Immature natural killer cell (primary cell): ENCODE measurements around the gene FOXM1. TPM values are rescaled to one million over a fixed set of nuclear protein-coding genes. Genes with fewer than 3 reads are reported as not detected.
A peak's percentile ranks its signal among the peaks of the same experiment; 100 is the strongest.

ENCODE experiments used
- DNase-seq, 3 donors: peaks; one replicate each; pipeline ENCODE4 v3.0.0; 2022; ENCODE audit warnings: mixed read lengths in 1 of 3
- H3K27ac Mint-ChIP-seq, 6 donors: one replicate each; pipeline ENCODE4 v1.8.0; 2020; ENCODE audit warnings: mixed read lengths in 6 of 6, mild to moderate bottlenecking in 5 of 6, inconsistent platforms in 4 of 6, moderate library complexity in 3 of 6
- H3K27me3 Mint-ChIP-seq, 3 donors: one replicate each; pipeline ENCODE4 v1.8.0; 2020 to 2021; ENCODE audit warnings: low read depth in 3 of 3, mild to moderate bottlenecking in 3 of 3, mixed read lengths in 3 of 3, moderate library complexity in 3 of 3, inconsistent platforms in 1 of 3
- H3K36me3 Mint-ChIP-seq, 3 donors: one replicate each; pipeline ENCODE4 v1.8.0; 2020; ENCODE audit warnings: mixed read lengths in 3 of 3, inconsistent platforms in 2 of 3, mild to moderate bottlenecking in 2 of 3
- H3K4me1 Mint-ChIP-seq, 2 donors: one replicate each; pipeline ENCODE4 v1.8.0; 2020; ENCODE audit warnings: inconsistent platforms in 2 of 2, mild to moderate bottlenecking in 2 of 2, mixed read lengths in 2 of 2, moderate library complexity in 1 of 2
- H3K4me3 Mint-ChIP-seq, 5 donors: one replicate each; pipeline ENCODE4 v1.8.0; 2020; ENCODE audit warnings: mild to moderate bottlenecking in 5 of 5, mixed read lengths in 5 of 5, inconsistent platforms in 3 of 5, moderate library complexity in 3 of 5
- H3K9me3 Mint-ChIP-seq, 6 donors: one replicate each; pipeline ENCODE4 v1.8.0; 2020; ENCODE audit warnings: mild to moderate bottlenecking in 6 of 6, mixed read lengths in 6 of 6, inconsistent platforms in 4 of 6, moderate library complexity in 3 of 6
- polyA plus RNA-seq, 3 donors: library from polyadenylated mRNA; unstranded; fragments of 300-500 nt; fragmentation: Illumina TruSeq; gene quantifications; one replicate each; pipeline ENCODE4 v1.2.3, GENCODE V29; 2021

FOXM1 gene
- polyA plus RNA-seq, 3 donors from 2014 or later = 0.43 to 1.2 (median 0.46) TPM

- H3K4me1 Mint-ChIP-seq = no peaks in the 10 kb centered on the region
- no peaks in the 10 kb centered on the region for H3K9me3 Mint-ChIP-seq
- no peak overlapping the region for H3K4me3 Mint-ChIP-seq
- no peak for DNase-seq
- peaks cover 0 to 2% (median 0%) of the 10 kb centered on the region in 3 donors for H3K27me3 Mint-ChIP-seq
- H3K27ac Mint-ChIP-seq = no peak overlapping the region
- peaks cover 15 to 22% (median 21%) of the 10 kb centered on the region in 3 donors for H3K36me3 Mint-ChIP-seq
Observed at GRCh38 chr12:2842948-2843347, 34.0 kb downstream of the FOXM1 start.

GRCh38 chr12:2841056-2841650 lies 35.8 kb downstream of the FOXM1 start:
- Mint-ChIP-seq H3K9me3 (no peaks in the 10 kb centered on the region), H3K27me3 (peaks cover 0 to 3% (median 2%) of the 10 kb centered on the region in 3 donors), H3K4me1 (no peaks in the 10 kb centered on the region), H3K36me3 (peaks cover 16 to 23% (median 20%) of the 10 kb centered on the region in 3 donors), H3K4me3 (no peak overlapping the region), H3K27ac (no peak overlapping the region)
- no peak for DNase-seq

- Mint-ChIP-seq H3K4me3 (no peak overlapping the region), H3K9me3 (no peaks in the 10 kb centered on the region)
Observed at GRCh38 chr12:2836574-2836973, 40.4 kb downstream of the FOXM1 start.

GRCh38 chr12:2835691-2836403 lies 41.1 kb downstream of the FOXM1 start:
- no peak overlapping the region for H3K27ac Mint-ChIP-seq
- no peaks in the 10 kb centered on the region for H3K9me3 Mint-ChIP-seq
- peaks cover 2 to 6% of the 10 kb centered on the region in 2 donors for H3K4me1 Mint-ChIP-seq
- peaks cover 0 to 5% (median 0%) of the 10 kb centered on the region in 3 donors for H3K27me3 Mint-ChIP-seq
- peaks cover 18 to 21% (median 20%) of the 10 kb centered on the region in 3 donors for H3K36me3 Mint-ChIP-seq
- no peak overlapping the region for H3K4me3 Mint-ChIP-seq
- no peak for DNase-seq

More at GRCh38 chr12:2836574-2836973, 40.4 kb downstream of the FOXM1 start:
- Mint-ChIP-seq H3K4me1 (peaks cover 2 to 6% of the 10 kb centered on the region in 2 donors), H3K36me3 (peaks cover 17 to 18% (median 18%) of the 10 kb centered on the region in 3 donors), H3K27me3 (peaks cover 0 to 5% (median 0%) of the 10 kb centered on the region in 3 donors), H3K27ac (no peak overlapping the region)
- no peak for DNase-seq

- DNase-seq = no peak
- H3K4me3 Mint-ChIP-seq = no peak within 1 kb of the TSS
- H3K27me3 Mint-ChIP-seq = peaks cover 0 to 5% (median 1%) of the 10 kb centered on the region in 3 donors
- peak within 1 kb of the TSS in 1 of 6 donors; percentile 57 for H3K27ac Mint-ChIP-seq
- H3K9me3 Mint-ChIP-seq = no peaks in the 10 kb centered on the region
- peaks cover 2 to 6% of the 10 kb centered on the region in 2 donors for H3K4me1 Mint-ChIP-seq
- peaks cover 18 to 23% (median 18%) of the 10 kb centered on the region in 3 donors for H3K36me3 Mint-ChIP-seq
Observed at GRCh38 chr12:2834581-2835491, 42.1 kb downstream of the FOXM1 start, which contains the start of gene NRIP2. Gene NRIP2 (minus strand): TSS chr12:2835035. CDS start chr12:2834983, 52 bp downstream.

- Mint-ChIP-seq H3K9me3 (no peaks in the 10 kb centered on the region), H3K27me3 (peaks cover 0 to 5% (median 1%) of the 10 kb centered on the region in 3 donors), H3K36me3 (peaks cover 15 to 21% (median 18%) of the 10 kb centered on the region in 3 donors), H3K4me3 (no peak overlapping the region), H3K4me1 (peaks cover 2 to 6% of the 10 kb centered on the region in 2 donors), H3K27ac (no peak overlapping the region)
- DNase-seq = no peak
Observed at GRCh38 chr12:2833810-2834209, 43.2 kb downstream of the FOXM1 start.

DNA sequence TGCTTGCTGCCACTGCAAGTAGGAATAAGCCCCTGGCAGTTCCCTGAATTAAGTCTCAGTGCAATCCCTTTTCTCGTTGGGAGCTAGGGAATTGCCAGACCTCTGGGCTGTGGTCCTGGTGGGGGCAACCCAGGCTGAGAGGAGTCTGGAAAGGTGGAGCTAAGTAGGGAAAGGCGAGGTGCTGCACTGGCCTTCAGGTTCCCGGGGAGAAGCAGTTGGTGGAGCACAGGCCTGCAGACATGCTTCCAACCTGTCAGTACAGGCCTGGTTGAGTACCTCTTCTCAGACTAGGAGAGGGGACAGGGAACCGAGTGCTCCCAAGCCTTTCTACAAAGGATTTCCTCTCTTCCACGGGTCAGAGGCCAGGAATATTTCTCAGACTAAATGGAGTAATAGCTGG lies 43.6 kb downstream of the FOXM1 start:
- no peak for DNase-seq

DNA sequence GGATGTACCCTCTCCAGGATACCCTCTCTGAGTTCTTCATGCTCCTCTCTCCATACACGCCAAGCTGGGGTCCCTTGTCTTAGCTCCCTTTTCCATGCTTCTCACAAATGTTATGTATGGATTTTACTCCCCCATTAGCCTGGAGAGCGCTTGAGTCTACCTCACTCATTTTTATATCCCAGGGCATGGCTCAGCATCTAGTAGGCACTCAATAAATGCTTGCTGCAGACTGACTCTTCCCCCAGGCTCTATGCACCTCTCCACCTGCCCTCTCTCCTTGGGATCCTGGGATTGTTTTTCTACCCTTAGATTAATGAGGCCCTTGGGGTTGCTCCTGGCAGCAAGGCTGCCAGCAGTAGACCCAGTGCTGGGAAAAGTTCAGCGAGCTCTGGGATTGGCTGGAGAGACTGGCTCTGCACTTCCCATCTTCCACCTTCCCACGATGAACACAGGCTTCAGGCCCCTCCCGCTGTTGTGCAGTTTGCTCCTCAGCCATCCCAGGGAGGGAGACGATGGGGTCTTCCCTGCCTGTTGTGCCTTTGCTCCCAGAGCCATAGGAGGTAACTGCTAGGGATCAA lies 44.3 kb downstream of the FOXM1 start:
- Mint-ChIP-seq H3K36me3 (peaks cover 9 to 30% (median 24%) of the 10 kb centered on the region in 3 donors), H3K27ac (peak overlapping the region in 3 of 6 donors; percentile 17 to 53 (median 26)), H3K4me3 (no peak overlapping the region), H3K27me3 (peaks cover 0 to 5% (median 1%) of the 10 kb centered on the region in 3 donors), H3K4me1 (peaks cover 2 to 6% of the 10 kb centered on the region in 2 donors), H3K9me3 (no peaks in the 10 kb centered on the region)
- DNase-seq = no peak

More for the DNA sequence above, 43.6 kb downstream of the FOXM1 start:
- Mint-ChIP-seq H3K27me3 (peaks cover 0 to 5% (median 1%) of the 10 kb centered on the region in 3 donors), H3K36me3 (peaks cover 14 to 24% (median 21%) of the 10 kb centered on the region in 3 donors), H3K27ac (no peak overlapping the region), H3K4me1 (peaks cover 2 to 6% of the 10 kb centered on the region in 2 donors), H3K4me3 (no peak overlapping the region), H3K9me3 (no peaks in the 10 kb centered on the region)

DNA sequence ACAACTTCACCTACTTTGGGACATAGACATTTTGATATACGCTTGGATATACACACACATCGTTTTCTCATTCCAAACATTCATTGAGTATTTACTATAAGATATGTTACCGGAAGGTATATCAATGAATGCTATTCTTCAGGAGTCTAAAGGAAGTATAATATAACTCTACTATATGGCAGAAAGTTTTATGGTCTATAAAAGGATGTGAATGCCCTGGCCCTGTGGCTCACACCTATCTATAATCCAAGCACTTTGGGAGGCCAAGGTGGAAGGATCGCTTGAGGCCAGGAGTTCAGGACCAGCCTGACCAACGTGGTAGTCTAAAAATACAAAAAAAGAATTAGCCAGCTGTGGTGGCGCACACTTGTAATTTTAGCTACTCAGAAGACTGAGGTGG lies 47.7 kb downstream of the FOXM1 start:
- Mint-ChIP-seq H3K4me1 (no peaks in the 10 kb centered on the region), H3K27ac (no peak overlapping the region), H3K4me3 (no peak overlapping the region)

DNA sequence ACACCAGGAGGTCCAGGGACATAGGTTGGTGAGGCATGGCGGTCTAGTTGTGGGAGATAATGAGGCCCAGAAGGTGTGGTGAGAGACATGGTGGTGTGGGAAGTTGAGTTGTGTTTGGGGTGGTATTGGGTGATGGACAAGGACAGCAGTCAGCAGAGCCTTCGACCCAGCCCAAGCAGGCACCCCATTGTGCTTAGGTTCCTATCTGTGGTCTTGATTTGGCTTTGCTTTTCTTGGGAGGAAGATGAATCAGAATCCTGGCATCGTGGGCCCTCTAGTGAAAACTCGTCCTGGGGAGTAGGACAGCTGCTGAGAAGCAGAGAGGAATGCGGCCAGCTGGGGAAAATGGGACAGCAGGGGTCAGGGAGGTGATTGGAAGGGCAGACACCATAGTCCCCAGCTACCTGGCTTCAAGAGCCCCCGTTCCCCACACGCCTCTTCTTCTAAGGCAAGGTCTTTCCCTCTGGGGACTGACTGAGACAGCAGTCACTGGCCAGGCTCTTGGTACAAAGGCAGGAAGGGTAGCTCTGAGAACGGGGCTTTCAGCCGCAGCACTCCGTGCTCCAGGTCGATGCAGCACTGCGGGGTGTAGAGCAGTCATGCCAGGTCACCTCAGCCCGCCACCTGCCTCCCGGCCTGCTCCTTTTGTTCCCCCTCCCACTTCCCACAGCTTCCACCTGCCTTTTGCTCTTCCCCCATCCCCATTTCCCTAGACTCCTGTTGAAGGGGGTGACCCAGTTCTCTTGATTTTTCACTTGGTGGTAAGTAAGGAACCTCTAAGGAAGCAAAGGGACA lies 50.1 kb downstream of the FOXM1 start:
- no peak overlapping the region for H3K4me3 Mint-ChIP-seq
- no peak for DNase-seq
- no peaks in the 10 kb centered on the region for H3K4me1 Mint-ChIP-seq
- peaks cover 0 to 1% (median 0%) of the 10 kb centered on the region in 3 donors for H3K27me3 Mint-ChIP-seq
- H3K36me3 Mint-ChIP-seq = peaks cover 29 to 70% (median 35%) of the 10 kb centered on the region in 3 donors
- peak overlapping the region in 1 of 6 donors; percentile 49 for H3K27ac Mint-ChIP-seq
- H3K9me3 Mint-ChIP-seq = peaks cover 0 to 2% (median 0%) of the 10 kb centered on the region in 6 donors

More for the DNA sequence above, 47.7 kb downstream of the FOXM1 start:
- peaks cover 0 to 2% (median 0%) of the 10 kb centered on the region in 6 donors for H3K9me3 Mint-ChIP-seq
- DNase-seq = no peak
- H3K36me3 Mint-ChIP-seq = peaks cover 15 to 49% (median 36%) of the 10 kb centered on the region in 3 donors
- H3K27me3 Mint-ChIP-seq = peaks cover 0 to 1% (median 0%) of the 10 kb centered on the region in 3 donors

GRCh38 chr12:2826036-2826435 lies 50.9 kb downstream of the FOXM1 start:
- peaks cover 0 to 2% (median 0%) of the 10 kb centered on the region in 6 donors for H3K9me3 Mint-ChIP-seq
- peaks cover 0 to 2% (median 0%) of the 10 kb centered on the region in 3 donors for H3K27me3 Mint-ChIP-seq
- H3K4me3 Mint-ChIP-seq = no peak overlapping the region
- peaks cover 30 to 70% (median 31%) of the 10 kb centered on the region in 3 donors for H3K36me3 Mint-ChIP-seq
- H3K4me1 Mint-ChIP-seq = no peaks in the 10 kb centered on the region
- H3K27ac Mint-ChIP-seq = no peak overlapping the region
- DNase-seq = no peak

DNA sequence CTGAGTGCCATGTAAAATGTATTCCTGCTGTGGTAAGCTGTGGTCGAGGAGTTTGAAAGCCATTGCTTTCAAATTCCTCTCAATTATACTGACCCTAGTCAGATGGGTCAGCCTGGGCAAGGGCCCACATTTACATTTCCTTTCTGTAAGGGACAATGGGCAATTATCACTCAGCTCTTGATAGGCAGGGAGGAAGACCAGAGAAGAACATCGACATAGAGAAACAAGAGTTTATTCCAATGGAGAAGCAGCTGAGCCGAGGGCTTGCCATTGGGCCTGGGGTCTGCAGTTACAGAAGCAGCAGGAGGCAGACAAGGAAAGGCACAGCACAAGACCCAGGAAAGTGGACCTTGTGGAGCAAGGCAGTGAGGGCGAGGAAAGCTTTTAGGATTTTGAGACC lies 51.8 kb downstream of the FOXM1 start:
- H3K9me3 Mint-ChIP-seq = peaks cover 0 to 2% (median 0%) of the 10 kb centered on the region in 6 donors
- no peak overlapping the region for H3K4me3 Mint-ChIP-seq

More for the DNA sequence above, 51.8 kb downstream of the FOXM1 start:
- peak overlapping the region in 1 of 6 donors; percentile 9 for H3K27ac Mint-ChIP-seq
- H3K27me3 Mint-ChIP-seq = peaks cover 0 to 2% (median 0%) of the 10 kb centered on the region in 3 donors
- no peak for DNase-seq
- peaks cover 32 to 69% (median 34%) of the 10 kb centered on the region in 3 donors for H3K36me3 Mint-ChIP-seq
- H3K4me1 Mint-ChIP-seq = no peaks in the 10 kb centered on the region
